GM18868 (cell line): ENCODE data around the gene CAMTA1.

Experiments used
- ATAC-seq: cut with Tn5 transposase; IDR thresholded peaks from one replicate; pipeline ENCODE4 v1.9.1; 2021; ENCODE audit warnings: mild to moderate bottlenecking, moderate library complexity; ENCODE audit not compliant: unreplicated experiment

The CAMTA1 gene

GRCh38 chr1:6870086-6870485 is 84.8 kb downstream of the CAMTA1 start:
- no peak for ATAC-seq

DNA sequence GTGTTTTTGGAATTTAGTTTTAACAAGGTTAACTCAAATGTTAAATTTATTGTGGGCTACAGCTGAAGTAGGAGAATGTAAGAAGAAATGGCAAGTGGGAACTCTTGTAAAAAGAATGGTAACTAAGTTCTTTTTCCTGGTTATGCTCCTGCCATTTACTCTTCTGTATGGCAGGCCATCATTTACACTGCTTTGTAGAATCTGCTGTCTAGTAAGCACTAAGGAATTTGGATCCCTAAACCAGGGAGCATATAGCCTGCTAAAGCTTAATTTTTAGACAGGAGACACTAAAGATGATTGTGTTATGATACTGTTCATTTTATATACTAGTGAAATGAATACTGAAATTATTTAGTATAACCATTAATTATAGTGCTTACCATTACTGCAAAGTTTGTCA is 85.3 kb downstream of the CAMTA1 start:
- ATAC-seq: no peak

- ATAC-seq: no peak
These were observed 86.2 kb downstream of the CAMTA1 start for GRCh38 chr1:6871300-6871972.

DNA sequence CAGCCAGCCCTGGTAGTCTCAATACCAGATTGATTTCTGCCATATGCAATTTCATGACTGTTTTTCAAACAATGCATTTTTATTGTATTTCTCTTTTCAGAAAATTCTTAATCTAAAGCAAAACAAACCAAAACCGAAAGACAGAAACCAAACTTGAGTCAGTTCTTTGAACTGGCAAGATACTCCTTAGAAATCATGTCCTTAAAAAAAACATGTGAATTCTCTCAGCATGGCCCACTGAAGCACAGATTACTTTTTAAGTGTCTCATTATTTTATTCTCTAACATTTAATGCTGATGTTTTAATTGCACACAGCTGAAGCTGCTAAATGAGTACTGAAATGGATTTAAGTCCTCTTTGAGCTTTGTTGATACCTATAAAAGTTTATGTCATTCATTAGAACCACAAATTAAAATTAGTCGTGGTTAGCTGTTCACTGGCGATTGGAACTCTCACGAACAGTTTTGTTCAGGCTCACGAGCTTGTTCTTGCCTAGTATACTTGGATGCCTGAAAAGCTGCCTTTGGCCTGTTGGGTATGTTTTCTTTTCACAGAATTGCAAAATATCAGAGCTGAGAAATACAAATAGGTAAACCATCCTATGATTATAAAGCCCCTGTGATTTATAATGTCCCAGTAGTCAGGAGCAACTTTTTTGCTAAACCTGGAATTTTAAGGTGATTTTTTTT is 87.5 kb downstream of the CAMTA1 start:
- ATAC-seq: no peak

GRCh38 chr1:6873298-6874015 is 88.2 kb downstream of the CAMTA1 start:
- no peak for ATAC-seq

DNA sequence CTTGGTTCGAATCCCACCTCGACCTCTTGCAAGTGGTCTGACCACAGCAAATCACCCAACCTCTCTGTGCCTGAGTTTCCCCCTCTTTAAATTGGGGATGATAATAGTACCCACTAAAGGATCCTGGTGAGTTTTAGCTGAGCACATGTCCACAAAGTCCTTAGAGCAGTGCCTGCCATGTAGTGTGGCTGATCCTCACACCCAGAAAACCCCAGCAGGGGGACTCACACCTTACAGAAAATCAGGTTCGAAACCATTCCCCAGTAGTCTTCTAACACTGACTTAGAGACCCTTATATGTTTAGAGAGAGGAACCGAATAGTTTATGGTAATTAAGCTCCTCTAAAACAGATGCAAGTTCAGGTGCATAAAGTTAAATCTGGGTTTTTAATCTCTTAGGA is 89.0 kb downstream of the CAMTA1 start:
- ATAC-seq: no peak

DNA sequence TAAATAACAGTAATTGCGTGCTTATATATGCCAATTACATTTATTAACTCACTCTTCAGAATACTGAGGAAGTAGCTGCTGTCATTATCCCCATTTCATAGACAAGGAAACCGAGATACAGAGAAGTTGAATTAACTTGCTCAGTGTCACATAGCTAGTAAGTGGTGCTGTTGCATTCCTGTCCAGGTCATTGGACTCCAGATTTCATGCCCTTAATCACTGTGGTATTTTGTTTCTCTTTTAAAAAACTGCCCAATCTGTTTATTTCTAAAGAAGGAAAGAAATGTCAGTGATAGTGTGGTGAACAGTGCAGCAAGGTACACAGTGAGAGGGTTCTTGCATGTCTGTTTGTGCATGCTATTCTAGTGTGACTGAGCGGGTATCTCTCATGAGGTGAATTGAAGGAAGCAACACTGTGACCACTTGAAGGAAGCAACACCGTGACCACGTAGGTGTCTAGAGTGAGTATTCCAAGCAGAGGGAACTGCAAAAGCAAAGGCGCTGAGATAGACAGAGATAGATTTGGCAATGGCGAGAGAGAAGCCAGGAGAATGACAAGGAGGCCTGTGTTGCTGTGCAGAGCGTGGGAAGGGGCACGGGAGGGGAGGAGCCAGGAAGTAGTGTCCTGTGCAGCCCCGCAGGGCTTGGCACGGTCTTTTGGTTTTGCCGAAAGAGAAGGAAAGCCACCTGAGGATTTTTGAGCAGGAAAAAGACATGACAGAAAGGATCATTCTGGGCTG is 95.9 kb downstream of the CAMTA1 start:
- ATAC-seq: no peak

GRCh38 chr1:6882414-6882813 is 97.2 kb downstream of the CAMTA1 start:
- ATAC-seq: no peak

DNA sequence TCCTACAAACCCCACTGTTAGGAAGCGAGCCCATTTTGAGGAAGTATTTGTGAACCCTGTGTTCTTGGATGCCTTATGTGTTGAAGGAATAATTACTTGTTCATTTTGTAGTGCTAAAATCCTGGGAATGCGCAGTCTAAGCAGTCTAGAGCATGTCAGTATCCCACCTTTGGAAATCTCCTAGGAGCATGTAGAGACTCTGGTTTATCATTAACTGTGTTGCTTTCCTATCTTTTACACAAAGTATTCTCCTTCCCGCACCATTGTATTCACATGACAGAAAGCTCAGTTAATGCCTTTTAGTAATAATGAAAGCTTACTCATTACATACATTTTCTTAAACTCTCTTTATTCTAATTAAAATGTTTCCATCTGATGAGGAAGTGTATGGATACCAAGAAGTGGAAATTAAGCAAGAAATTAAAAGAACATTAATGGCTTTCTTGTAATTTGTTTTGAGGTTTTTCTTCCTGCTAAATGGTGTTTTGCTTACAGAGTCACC is 99.4 kb downstream of the CAMTA1 start:
- ATAC-seq: no peak

DNA sequence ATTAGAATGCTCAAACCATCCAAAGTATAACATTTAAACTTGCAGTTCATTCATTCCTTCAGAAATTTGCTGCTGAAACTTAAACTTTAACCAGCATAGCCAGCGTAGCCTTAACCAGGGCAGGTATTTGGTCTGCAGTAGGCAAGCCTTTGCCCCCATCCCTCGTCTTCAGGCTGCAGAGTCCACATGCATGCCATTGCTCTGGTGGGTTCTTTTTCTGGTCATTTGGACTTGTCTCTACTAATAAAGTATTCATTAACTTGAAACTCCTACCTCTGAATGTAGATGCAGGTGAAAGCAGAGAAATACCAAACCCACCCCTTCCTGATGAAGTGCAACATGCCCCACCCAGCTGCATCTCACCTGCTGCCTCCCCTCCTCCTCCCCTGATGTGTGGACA is 100.2 kb downstream of the CAMTA1 start:
- no peak for ATAC-seq

DNA sequence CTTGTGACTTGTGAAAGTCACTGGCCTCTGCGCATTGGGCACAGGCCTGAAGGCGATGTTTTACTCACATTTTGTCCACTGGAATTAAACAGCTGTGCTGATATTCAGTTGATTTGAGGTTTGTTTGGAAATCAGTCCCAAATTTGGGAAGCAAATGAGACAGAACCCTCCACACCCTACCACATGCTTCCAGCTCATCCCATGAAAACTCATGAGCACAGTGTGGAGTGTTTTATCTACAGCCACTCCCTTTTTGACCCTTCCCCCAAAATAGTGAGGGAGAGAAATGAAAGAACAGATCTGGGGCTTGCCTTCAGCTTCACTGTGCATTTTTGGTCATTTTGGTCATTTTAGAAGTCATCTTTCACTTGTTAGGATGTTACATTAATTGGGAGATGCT is 101.3 kb downstream of the CAMTA1 start:
- no peak for ATAC-seq

GRCh38 chr1:6888268-6888667 is 103.0 kb downstream of the CAMTA1 start:
- ATAC-seq: no peak

- ATAC-seq: no peak
These were observed 103.6 kb downstream of the CAMTA1 start for GRCh38 chr1:6888870-6889269.

- no peak for ATAC-seq
These were observed 104.7 kb downstream of the CAMTA1 start for GRCh38 chr1:6889875-6890480.

DNA sequence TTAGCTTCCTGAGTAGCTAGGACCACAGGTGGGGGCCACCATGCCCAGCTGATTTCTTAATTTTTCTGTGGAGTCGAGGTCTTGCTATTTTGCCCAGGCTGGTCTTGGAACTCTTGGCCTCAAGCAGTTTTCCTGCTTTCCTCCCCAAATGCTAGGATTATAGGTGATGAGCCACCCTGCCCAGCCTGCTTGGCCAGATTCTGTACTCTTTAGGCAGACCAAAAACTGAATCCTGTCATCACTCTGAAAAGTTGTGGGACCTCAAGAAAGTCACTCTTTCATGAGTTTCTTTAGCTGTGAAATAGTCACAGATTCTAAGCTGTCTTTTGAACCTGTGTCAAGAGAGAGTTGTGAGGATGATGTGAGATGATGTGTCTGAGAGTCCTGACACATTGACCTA is 105.4 kb downstream of the CAMTA1 start:
- ATAC-seq: no peak

- no peak for ATAC-seq
These were observed 106.7 kb downstream of the CAMTA1 start for GRCh38 chr1:6891781-6892579.

DNA sequence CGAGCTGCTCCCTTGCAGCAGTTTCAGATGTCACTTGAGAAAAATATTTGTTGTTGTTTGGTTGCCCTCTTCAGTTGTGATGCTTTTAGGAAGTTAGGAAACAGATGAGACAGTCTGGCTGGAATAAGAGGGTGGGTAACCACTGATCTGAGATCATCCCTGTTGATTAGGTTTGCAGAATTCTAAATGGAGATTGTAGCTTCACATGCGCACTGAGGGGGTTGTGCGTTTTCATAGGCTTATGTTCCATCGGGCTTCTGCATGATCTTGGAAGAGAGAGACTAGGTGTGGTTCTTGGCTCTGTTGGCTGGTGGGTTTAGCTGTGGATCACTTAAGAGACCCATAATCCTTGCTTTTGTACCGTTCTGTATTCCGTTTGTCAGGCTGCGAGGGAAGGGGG is 108.1 kb downstream of the CAMTA1 start:
- ATAC-seq: no peak

GRCh38 chr1:6897138-6897537 is 111.9 kb downstream of the CAMTA1 start:
- ATAC-seq: no peak

DNA sequence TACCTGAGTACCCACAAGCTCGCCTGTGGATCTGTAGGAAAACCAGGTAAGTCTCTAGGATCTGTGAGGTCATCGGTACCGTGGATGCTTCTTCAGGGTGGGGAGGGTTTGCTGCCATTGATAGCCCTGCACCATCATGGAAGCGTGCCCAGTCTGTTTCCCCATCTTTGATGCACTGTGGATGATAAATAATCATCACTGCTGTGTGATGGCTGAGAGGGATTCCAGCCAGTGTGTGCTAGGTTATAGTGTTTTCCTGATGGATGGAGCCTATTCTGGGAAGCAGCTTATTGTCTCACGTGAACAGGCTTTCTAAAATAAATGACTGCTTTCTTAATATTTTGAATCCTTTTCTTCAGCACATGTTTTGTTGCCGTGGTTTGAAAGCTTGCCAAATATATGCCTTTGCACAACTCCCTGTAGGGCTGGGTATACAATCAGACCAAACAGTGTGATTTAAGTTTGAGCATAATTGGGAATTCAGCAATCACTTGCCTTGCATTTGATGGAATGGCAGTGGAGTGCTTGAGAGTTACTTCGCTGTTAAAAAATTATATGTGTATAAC is 113.8 kb downstream of the CAMTA1 start:
- no peak for ATAC-seq

DNA sequence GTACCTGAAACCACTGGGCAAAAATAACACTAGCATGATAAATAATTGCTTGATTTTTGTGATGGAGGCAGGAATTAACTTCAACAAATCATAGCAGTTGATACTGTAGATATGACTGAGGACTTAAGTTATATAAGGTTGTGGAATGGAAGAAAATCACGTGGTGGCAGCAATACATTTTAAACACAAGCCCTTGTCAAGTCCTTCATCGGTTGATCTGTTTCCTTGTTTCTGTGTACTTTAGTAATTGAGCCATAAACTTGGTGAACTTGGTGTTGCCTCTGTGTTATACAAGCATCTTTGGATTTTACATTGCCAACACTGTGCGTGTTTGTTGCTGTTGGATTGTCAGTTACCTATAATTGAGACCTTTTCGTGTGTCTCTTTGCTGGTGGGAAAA is 114.4 kb downstream of the CAMTA1 start:
- no peak for ATAC-seq
